ENCODE results near the gene TMSB15C.
A peak's percentile ranks its signal among the peaks of the same experiment; 100 is the strongest.

TMSB15C gene

DNA sequence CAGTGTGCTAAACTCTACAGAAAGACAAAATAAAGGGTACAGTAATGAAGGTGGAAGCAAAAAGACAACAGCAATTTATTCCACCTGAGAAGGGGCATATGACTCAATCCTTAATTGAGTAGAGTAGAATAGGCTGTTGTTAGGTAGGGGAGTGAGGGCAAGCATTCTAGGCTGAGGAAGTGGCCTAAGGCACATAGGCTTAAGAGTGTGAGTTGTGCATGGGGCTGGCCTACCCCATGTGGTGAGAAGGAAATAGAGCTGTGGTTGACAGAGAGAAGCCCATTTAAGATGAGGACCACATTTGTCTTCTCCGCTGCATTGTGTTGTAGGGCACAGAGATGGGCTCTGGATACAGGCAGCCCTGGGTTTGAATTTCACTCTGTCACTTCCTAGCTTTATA lies 32.9 kb upstream of the TMSB15C start:
- in situ Hi-C loops (cut with HindIII; ENCODE audit: low sequenced_read_pairs), result no loop called here
- TF ChIP-seq CTCF (IDR thresholded peaks at IDR 0.05; ENCODE audit: low read depth, low read length, missing control alignments), result no peak
- no peak for DNase-seq (ENCODE audit: low read depth)
- H3K4me3 ChIP-seq (ENCODE audit: low read depth, low read length), result no peak overlapping the region

DNA sequence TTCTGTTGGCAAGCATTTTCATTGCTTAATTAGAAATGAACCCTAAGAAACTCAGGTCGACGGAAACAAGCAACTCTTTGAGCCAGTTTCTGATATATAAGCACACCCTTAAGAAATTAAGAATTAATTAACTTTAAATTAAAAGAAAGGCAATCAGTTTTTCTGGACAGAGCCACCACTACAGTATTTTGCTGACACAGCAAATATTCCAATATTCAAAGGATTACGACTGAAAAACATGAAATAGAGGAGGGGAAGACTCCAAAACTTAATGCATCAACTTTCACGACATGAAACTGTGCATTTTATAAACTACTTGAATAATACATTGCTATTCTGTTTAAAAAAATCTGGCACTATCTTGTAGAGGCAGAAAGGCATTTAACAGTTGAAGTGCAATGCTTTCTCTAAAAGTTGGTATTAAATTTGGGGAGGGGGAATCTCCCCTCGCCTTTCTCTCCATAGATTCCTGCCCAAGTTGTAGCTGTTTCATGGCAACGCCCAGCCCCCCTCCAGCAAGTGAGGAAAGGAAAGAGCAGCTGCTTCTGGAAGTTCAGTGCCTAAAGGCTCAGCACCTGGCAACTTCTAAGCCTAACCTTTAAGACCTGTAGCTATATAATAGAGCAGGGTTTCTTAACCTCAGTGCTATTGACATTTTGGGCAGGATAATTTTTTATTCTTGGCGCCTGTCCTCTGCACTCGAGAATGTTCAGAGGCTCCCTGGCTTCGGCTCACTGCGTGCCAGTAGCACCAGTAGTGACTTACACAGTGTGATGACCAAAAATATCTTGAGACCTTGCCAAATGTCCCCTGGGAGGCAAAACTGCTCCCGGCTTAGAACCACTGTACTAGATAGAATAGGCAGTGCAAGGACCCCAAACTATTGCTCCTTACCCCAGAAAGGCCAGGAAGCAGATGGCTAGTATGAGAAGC lies 29.6 kb upstream of the TMSB15C start:
- H3K4me3 ChIP-seq (ENCODE audit: low read depth, low read length), result no peak overlapping the region
- DNase-seq (ENCODE audit: low read depth), result no peak
- TF ChIP-seq CTCF (IDR thresholded peaks at IDR 0.05; ENCODE audit: low read depth, low read length, missing control alignments), result no peak
- in situ Hi-C loops (cut with HindIII; ENCODE audit: low sequenced_read_pairs), result no loop called here

GRCh38 chrX:104104676-104105075 lies 28.6 kb upstream of the TMSB15C start:
- in situ Hi-C loops (cut with HindIII; ENCODE audit: low sequenced_read_pairs), result no loop called here

DNA sequence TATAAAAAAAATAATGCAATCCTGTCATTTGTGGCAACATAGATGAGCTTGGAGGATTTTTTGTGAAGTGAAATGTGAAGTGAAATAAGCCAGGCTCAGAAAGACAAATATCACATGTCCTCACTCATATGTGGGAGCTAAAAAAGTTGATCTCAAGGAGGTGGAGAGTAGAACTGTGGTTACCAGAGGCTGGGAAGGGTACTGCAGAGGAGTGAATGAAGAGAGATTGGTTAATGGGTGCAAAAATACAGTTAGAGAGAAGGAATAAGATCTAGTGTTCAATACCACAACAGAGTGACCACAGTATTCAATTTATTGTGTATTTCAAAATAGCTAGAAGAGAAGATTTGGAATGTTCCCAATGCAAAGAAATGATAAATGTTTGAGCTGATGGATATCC lies 22.9 kb upstream of the TMSB15C start:
- in situ Hi-C loops (cut with HindIII; ENCODE audit: low sequenced_read_pairs), result no loop called here
- no peak for TF ChIP-seq CTCF (IDR thresholded peaks at IDR 0.05; ENCODE audit: low read depth, low read length, missing control alignments)
- DNase-seq (ENCODE audit: low read depth), result no peak
- no peak overlapping the region for H3K4me3 ChIP-seq (ENCODE audit: low read depth, low read length)

More at GRCh38 chrX:104104676-104105075, 28.6 kb upstream of the TMSB15C start:
- no peak for DNase-seq (ENCODE audit: low read depth)
- H3K4me3 ChIP-seq (ENCODE audit: low read depth, low read length), result no peak overlapping the region
- no peak for TF ChIP-seq CTCF (IDR thresholded peaks at IDR 0.05; ENCODE audit: low read depth, low read length, missing control alignments)

- no peak overlapping the region for H3K4me3 ChIP-seq (ENCODE audit: low read depth, low read length)
- DNase-seq (ENCODE audit: low read depth), result peak; percentile 68
- TF ChIP-seq CTCF (IDR thresholded peaks at IDR 0.05; ENCODE audit: low read depth, low read length, missing control alignments), result peak; percentile 51
- in situ Hi-C loops (cut with HindIII; ENCODE audit: low sequenced_read_pairs), result no loop called here
Measured at GRCh38 chrX:104098151-104098808, 22.2 kb upstream of the TMSB15C start.

DNA sequence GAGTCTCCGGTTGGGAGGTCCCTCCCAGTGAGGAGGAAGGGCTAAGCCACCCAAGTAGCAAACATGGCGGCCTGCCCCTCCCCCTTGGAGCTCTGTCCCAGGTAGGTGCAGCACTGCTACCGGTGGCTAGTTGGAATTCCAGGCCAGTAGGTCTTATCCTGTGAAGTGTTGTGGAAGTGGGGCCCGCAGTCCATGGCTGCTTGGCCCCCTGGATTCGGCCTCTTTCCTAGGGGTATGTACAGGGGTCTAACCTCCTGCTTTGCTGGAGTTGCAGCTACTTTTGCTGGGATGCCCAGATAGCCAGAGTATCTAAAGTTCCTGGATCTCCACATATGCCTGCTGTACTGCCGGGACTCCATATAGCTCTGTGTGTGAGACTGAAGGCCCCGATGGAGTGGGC lies 9.9 kb upstream of the TMSB15C start:
- TF ChIP-seq CTCF (IDR thresholded peaks at IDR 0.05; ENCODE audit: low read depth, low read length, missing control alignments), result no peak
- no peak for DNase-seq (ENCODE audit: low read depth)
- in situ Hi-C loops (cut with HindIII; ENCODE audit: low sequenced_read_pairs), result no loop called here
- H3K4me3 ChIP-seq (ENCODE audit: low read depth, low read length), result no peak overlapping the region

Data from astrocyte of the cerebellum (primary cell).